K562 (cell line): ENCODE data around the gene TMEM143. TPM values are rescaled to one million over a fixed set of nuclear protein-coding genes. Genes with fewer than 3 reads are reported as not detected.

ENCODE experiments used
- ATAC-seq: fragments of 200-7000 bp; cut with Tn5 transposase; 3 replicates; pipeline ENCODE4 v1.9.1; 2020; ENCODE audit warnings: moderate library complexity
- BruUV-seq: library from RNA; stranded (reverse); fragments of 400-500 nt; replicated peaks from 2 replicates; lab custom pipeline; 2021; lab: Mats Ljungman, UMichigan
- CTCF ChIA-PET: fragments of 300-600 bp; formaldehyde crosslinking; extraction: SDS; loops from one replicate; lab custom pipeline; 2021; ENCODE audit warnings: low intra/inter-chr PET ratio; lab: Yijun Ruan, JAX
- POLR2A ChIA-PET: fragments of 300-600, 350-650 bp; sonication (Branson Sonifier 250); formaldehyde crosslinking; extraction: SDS; loops from one replicate; lab custom pipeline; 2021; ENCODE audit warnings: antibody characterized with exemption, inconsistent platforms; lab: Yijun Ruan, JAX
- DNase-seq, 4 experiments: peaks; one replicate each; pipeline versions ENCODE4 v3.0.0 to v3.0.0-alpha.2; 2011 to 2018; ENCODE audit warnings: low spot score in 3 of 4, mixed read lengths in 3 of 4; ENCODE audit errors: extremely low read depth in 1 of 4
- FAIRE-seq: peaks from 2 replicates; lab custom pipeline; 2011; peaks lifted over from hg19 to GRCh38; lab: Jason Lieb, UNC
- H2AFZ ChIP-seq: 2 replicates; pipeline ENCODE4 v1.6.0; 2011; ENCODE audit warnings: low read depth, low read length, control low read depth, inconsistent platforms
- H3K27ac ChIP-seq: fragments of 200-600 bp; 3 replicates; pipeline ENCODE4 v1.8.0; 2011; ENCODE audit warnings: low read depth, mild to moderate bottlenecking, control low read depth, inconsistent platforms, low read length, moderate library complexity, mixed read lengths; ENCODE audit errors: extremely low read depth
- H3K27me3 ChIP-seq, 2 experiments: fragments of 300-600 bp in 1 of 2; 2 replicates in 1 of 2; 3 replicates in 1 of 2; pipeline versions ENCODE4 v1.6.0 to v1.8.0; 2011; ENCODE audit warnings: inconsistent platforms in 2 of 2, low read length in 2 of 2, mild to moderate bottlenecking in 1 of 2, mixed read lengths in 1 of 2, moderate library complexity in 1 of 2; ENCODE audit not compliant: control insufficient read depth in 2 of 2, insufficient read depth in 2 of 2
- H3K36me3 ChIP-seq: fragments of 300-600 bp; 3 replicates; pipeline ENCODE4 v1.8.0; 2011; ENCODE audit warnings: mild to moderate bottlenecking, low read length, inconsistent platforms; ENCODE audit not compliant: control insufficient read depth, insufficient read depth
- H3K4me1 ChIP-seq, 2 experiments: fragments of 200-600 bp in 1 of 2; replicated peaks in 1 of 2; 2 replicates in 1 of 2; 3 replicates in 1 of 2; pipeline versions ENCODE4 v1.5.1 to v1.8.0; 2011; ENCODE audit warnings: inconsistent platforms in 2 of 2, low read length in 2 of 2, mild to moderate bottlenecking in 1 of 2, mixed read lengths in 1 of 2, moderate library complexity in 1 of 2; ENCODE audit not compliant: control insufficient read depth in 2 of 2, insufficient read depth in 2 of 2
- H3K4me2 ChIP-seq: 2 replicates; pipeline ENCODE4 v1.6.1; 2011; ENCODE audit warnings: low read length, control low read depth, inconsistent platforms, mixed read lengths; ENCODE audit not compliant: insufficient read depth
- H3K4me3 ChIP-seq: fragments of 200-600 bp; sonication (generic), shearing (Covaris generic); 2 replicates; pipeline ENCODE4 v1.5.1; 2016; ENCODE audit warnings: control low read depth, inconsistent platforms
- H3K79me2 ChIP-seq: fragments of 200-600 bp; 3 replicates; pipeline ENCODE4 v1.8.0; 2011; ENCODE audit warnings: low read length, inconsistent platforms; ENCODE audit not compliant: control insufficient read depth, insufficient read depth
- H3K9ac ChIP-seq, 2 experiments: 2 replicates each; pipeline versions ENCODE4 v1.6.0 to v1.6.1; 2011; ENCODE audit warnings: low read depth in 2 of 2, low read length in 2 of 2, control low read depth in 1 of 2, inconsistent platforms in 1 of 2, mild to moderate bottlenecking in 1 of 2, mixed read lengths in 1 of 2; ENCODE audit not compliant: insufficient read depth in 1 of 2
- H3K9me1 ChIP-seq: one replicate; pipeline ENCODE4 v1.6.0; 2011; ENCODE audit warnings: inconsistent platforms, mild to moderate bottlenecking, low read length, moderate library complexity; ENCODE audit not compliant: control insufficient read depth, insufficient read depth
- H3K9me3 ChIP-seq: replicated peaks from 2 replicates; pipeline ENCODE4 v1.5.1; 2011; ENCODE audit warnings: low read depth, low read length, inconsistent platforms; ENCODE audit not compliant: control insufficient read depth, insufficient read depth
- H4K20me1 ChIP-seq: replicated peaks from 2 replicates; pipeline ENCODE4 v1.6.1; 2011; ENCODE audit warnings: low read length, inconsistent platforms, mixed read lengths; ENCODE audit not compliant: control insufficient read depth, insufficient read depth
- HBP1 ChIP-seq: fragments of 450-650 bp; formaldehyde crosslinking; IDR thresholded peaks from 2 replicates; pipeline ENCODE4 v1.4.0; 2022; ENCODE audit warnings: missing genetic modification characterization
- HNRNPL ChIP-seq: fragments of 200-400 bp; formaldehyde crosslinking; IDR thresholded peaks from 2 replicates; pipeline ENCODE4 v1.6.1; 2017; ENCODE audit warnings: low read depth, mild to moderate bottlenecking, low read length
- SMARCB1 ChIP-seq: IDR thresholded peaks from 2 replicates; pipeline ENCODE4 v1.6.1; 2011; ENCODE audit warnings: improper control_type of control experiment, low read depth; ENCODE audit not compliant: insufficient read length
- TFAM ChIP-seq: fragments of 250-450 bp; sonication (Bioruptor Pico); conservative IDR thresholded peaks from 2 replicates; pipeline ENCODE4 v1.5.0; 2021; ENCODE audit warnings: mild to moderate bottlenecking, moderate library complexity
- ZBTB7A ChIP-seq: IDR thresholded peaks from 2 replicates; pipeline ENCODE4 v1.6.1; 2011; ENCODE audit warnings: low read depth, mild to moderate bottlenecking, low read length, moderate library complexity, borderline replicate concordance; ENCODE audit not compliant: control insufficient read depth
- ZMIZ1 ChIP-seq, 2 experiments: fragments of 150-350 bp in 1 of 2; IDR thresholded peaks; 2 replicates each; pipeline ENCODE4 v1.6.1; 2012 to 2016; ENCODE audit warnings: low read depth in 2 of 2, low read length in 2 of 2, mild to moderate bottlenecking in 1 of 2, moderate library complexity in 1 of 2
- ZNF133 ChIP-seq: fragments of 250-450 bp; sonication (Bioruptor Pico); IDR thresholded peaks from 2 replicates; pipeline ENCODE4 v1.4.0; 2020; ENCODE audit warnings: mild to moderate bottlenecking
- ZNF764 ChIP-seq: fragments of 250-450 bp; sonication (Bioruptor Pico); IDR thresholded peaks from 2 replicates; pipeline ENCODE4 v1.4.0; 2020; ENCODE audit warnings: low read depth, mild to moderate bottlenecking, moderate library complexity
- WGBS: fragments of 100-300 bp; shearing (Covaris generic); methylation state at CpG from one replicate; pipeline ENCODE4 v1.1.6; 2016; ENCODE audit warnings: low coverage, mixed read lengths; ENCODE audit not compliant: insufficient coverage; ENCODE audit errors: missing lambda C conversion rate; 5-methylcytosine and 5-hydroxymethylcytosine counted together
- in situ Hi-C: fragments of 300-500 bp; cut with MboI; formaldehyde crosslinking; loops from 4 replicates; pipeline ENCODE4 v1.15.0; 2018; ENCODE audit warnings: inconsistent platforms, mixed read lengths
- intact Hi-C: fragments of 100-400 bp; cut with micrococcal nuclease; formaldehyde crosslinking; loops from 2 replicates; pipeline ENCODE4 v1.14.2; 2022
- polyA plus RNA-seq, 8 experiments: library from polyadenylated mRNA; depleted of rRNA in 4 of 8; stranded (reverse) in 5 of 8; unstranded in 3 of 8; fragments of >200 nt; fragmentation: Nextera tagmentation in 2 of 8; fragmentation: Illumina TruSeq in 1 of 8; extraction: Ambion mirVana in 2 of 8; extraction: Trizol in 1 of 8; gene quantifications; 2 replicates each; pipeline versions ENCODE4 v1.2.1 to v1.2.3, GENCODE V29; 2011 to 2014; ENCODE audit warnings: inconsistent platforms in 1 of 8, missing spikeins in 1 of 8
- total RNA-seq, 7 experiments: library from RNA; depleted of rRNA in 6 of 7; stranded (reverse); fragments of >200 nt in 6 of 7; fragmentation: Illumina TruSeq in 2 of 7; extraction: Trizol in 2 of 7; gene quantifications; 2 replicates each; pipeline versions ENCODE4 v1.2.1 to v1.2.3, GENCODE V29; 2011 to 2021; ENCODE audit warnings: low replicate concordance in 1 of 7

The TMEM143 gene
- total and polyA plus RNA-seq, 9 of the 15 experiments (the other 6 are each of a cell fraction or from before 2014, with no cell fraction given), result 0.66 to 8.8 (median 4.3) TPM

- no peaks in the 10 kb centered on the region for H3K9me1 ChIP-seq
- no peak overlapping the region for H3K9ac ChIP-seq
- H3K36me3 ChIP-seq, result no peaks in the 10 kb centered on the region
- 28% methylated on average over 7 of the region's 7 CpGs for WGBS
- H3K4me1 ChIP-seq, result no peaks in the 10 kb centered on the region; a peak in 1 of 5 replicates
- DNase-seq (no peak), ATAC-seq (no peak), FAIRE-seq (no peak)
- H3K9me3 ChIP-seq, result peaks cover 6% of the 10 kb centered on the region
- POLR2A ChIA-PET, result no interaction called here
- H4K20me1 ChIP-seq, result no peaks in the 10 kb centered on the region
- H3K79me2 ChIP-seq, result no peaks in the 10 kb centered on the region
- peaks cover 0 to 8% of the 10 kb centered on the region in 2 experiments; a peak in 2 of 5 replicates for H3K27me3 ChIP-seq
- in situ Hi-C loops, result no loop called here
- CTCF ChIA-PET, result no interaction called here
- H3K4me3 ChIP-seq, result no peak overlapping the region
- intact Hi-C loops, result no loop called here
- BruUV-seq, result no TSS peak
- no peak overlapping the region for H3K27ac ChIP-seq
- TF ChIP-seq ZMIZ1 (IDR thresholded peaks at IDR 0.05; ENCODE audit: low read depth in 2 of 2, low read length in 2 of 2), result no peak
- TF ChIP-seq HBP1 (CRISPR knock-in tag), result no peak
- TF ChIP-seq TFAM, result no peak
- TF ChIP-seq ZNF133 (CRISPR knock-in tag), result no peak
- TF ChIP-seq SMARCB1, result no peak
- no peak for TF ChIP-seq ZBTB7A
- no peak for TF ChIP-seq ZNF764 (CRISPR knock-in tag)
- TF ChIP-seq HNRNPL, result no peak
- no peak overlapping the region for H2AFZ ChIP-seq
- H3K4me2 ChIP-seq, result no peak overlapping the region
Observed at GRCh38 chr19:48283908-48284307, 79.8 kb downstream of the TMEM143 start.

Other genes with a start within 250 kb of the TMEM143 start
Only the 7 nearest of the 14 such genes appear.
- gene ZNF114, start 93.9 kb downstream of the TMEM143 start, total RNA-seq (2014; rRNA removed), result not detected in 2 replicates
- not detected in 2 replicates for gene ZNF114, start 93.9 kb downstream of the TMEM143 start, total RNA-seq (2014; rRNA removed; fragmentation: Illumina TruSeq; extraction: Trizol)
- gene ZNF114, start 93.9 kb downstream of the TMEM143 start, total RNA-seq (2015; rRNA removed; fragmentation: Illumina TruSeq; extraction: Trizol), result not detected in 2 replicates
- gene ZNF114, start 93.9 kb downstream of the TMEM143 start, total RNA-seq (2021), result not detected in 2 replicates
- gene ZNF114, start 93.9 kb downstream of the TMEM143 start, polyA plus RNA-seq (2011; rRNA removed), result not detected in 2 replicates
- gene ZNF114, start 93.9 kb downstream of the TMEM143 start, polyA plus RNA-seq (2014; fragmentation: Illumina TruSeq; extraction: Trizol), result not detected in 2 replicates
- not detected for gene ZNF114, start 93.9 kb downstream of the TMEM143 start, polyA plus RNA-seq (2014; fragmentation: Nextera tagmentation; extraction: Ambion mirVana)
- gene ZNF114, start 93.9 kb downstream of the TMEM143 start, polyA plus RNA-seq (2014; rRNA removed), result not detected in 2 replicates
- gene EMP3, start 38.4 kb downstream of the TMEM143 start, total RNA-seq (2014; rRNA removed), result 137 and 194 TPM in 2 replicates
- gene EMP3, start 38.4 kb downstream of the TMEM143 start, total RNA-seq (2014; rRNA removed; fragmentation: Illumina TruSeq; extraction: Trizol), result 184 and 204 TPM in 2 replicates
- 386 and 393 TPM in 2 replicates for gene EMP3, start 38.4 kb downstream of the TMEM143 start, total RNA-seq (2015; rRNA removed; fragmentation: Illumina TruSeq; extraction: Trizol)
- 296 and 321 TPM in 2 replicates for gene EMP3, start 38.4 kb downstream of the TMEM143 start, total RNA-seq (2021)
- 355 and 448 TPM in 2 replicates for gene EMP3, start 38.4 kb downstream of the TMEM143 start, polyA plus RNA-seq (2011; rRNA removed)
- 308 and 333 TPM in 2 replicates for gene EMP3, start 38.4 kb downstream of the TMEM143 start, polyA plus RNA-seq (2014; fragmentation: Illumina TruSeq; extraction: Trizol)
- gene EMP3, start 38.4 kb downstream of the TMEM143 start, polyA plus RNA-seq (2014; fragmentation: Nextera tagmentation; extraction: Ambion mirVana), result 100 to 1,000 TPM; 123 to 227 TPM
- 314 and 369 TPM in 2 replicates for gene EMP3, start 38.4 kb downstream of the TMEM143 start, polyA plus RNA-seq (2014; rRNA removed)
- gene SYNGR4, start 427 bp upstream of the TMEM143 start, total RNA-seq (2014; rRNA removed), result not detected in 2 replicates
- not detected in 2 replicates for gene SYNGR4, start 427 bp upstream of the TMEM143 start, total RNA-seq (2014; rRNA removed; fragmentation: Illumina TruSeq; extraction: Trizol)
- not detected in 2 replicates for gene SYNGR4, start 427 bp upstream of the TMEM143 start, total RNA-seq (2015; rRNA removed; fragmentation: Illumina TruSeq; extraction: Trizol)
- gene SYNGR4, start 427 bp upstream of the TMEM143 start, total RNA-seq (2021), result not detected in 2 replicates
- gene SYNGR4, start 427 bp upstream of the TMEM143 start, polyA plus RNA-seq (2011; rRNA removed), result 0.19 TPM in 1 of 2 replicates, not detected in the other
- gene SYNGR4, start 427 bp upstream of the TMEM143 start, polyA plus RNA-seq (2014; fragmentation: Illumina TruSeq; extraction: Trizol), result 0.28 TPM in 1 of 2 replicates, not detected in the other
- under 1 TPM in 1 of 2 experiments, not detected in 1; 0.14 TPM for gene SYNGR4, start 427 bp upstream of the TMEM143 start, polyA plus RNA-seq (2014; fragmentation: Nextera tagmentation; extraction: Ambion mirVana)
- 0.07 TPM in 1 of 2 replicates, not detected in the other for gene SYNGR4, start 427 bp upstream of the TMEM143 start, polyA plus RNA-seq (2014; rRNA removed)
- gene KDELR1, start 27.6 kb upstream of the TMEM143 start, total RNA-seq (2014; rRNA removed), result 54.2 and 66.1 TPM in 2 replicates
- 49.1 and 52.5 TPM in 2 replicates for gene KDELR1, start 27.6 kb upstream of the TMEM143 start, total RNA-seq (2014; rRNA removed; fragmentation: Illumina TruSeq; extraction: Trizol)
- gene KDELR1, start 27.6 kb upstream of the TMEM143 start, total RNA-seq (2015; rRNA removed; fragmentation: Illumina TruSeq; extraction: Trizol), result 58.5 and 60.6 TPM in 2 replicates
- gene KDELR1, start 27.6 kb upstream of the TMEM143 start, total RNA-seq (2021), result 133 and 138 TPM in 2 replicates
- gene KDELR1, start 27.6 kb upstream of the TMEM143 start, polyA plus RNA-seq (2011; rRNA removed), result 82.9 and 185 TPM in 2 replicates
- gene KDELR1, start 27.6 kb upstream of the TMEM143 start, polyA plus RNA-seq (2014; fragmentation: Illumina TruSeq; extraction: Trizol), result 165 and 185 TPM in 2 replicates
- 10 to 100 TPM in 1 of 2 experiments, 1 to 10 TPM in 1; 6.1 to 11.1 TPM for gene KDELR1, start 27.6 kb upstream of the TMEM143 start, polyA plus RNA-seq (2014; fragmentation: Nextera tagmentation; extraction: Ambion mirVana)
- 75.0 and 76.4 TPM in 2 replicates for gene KDELR1, start 27.6 kb upstream of the TMEM143 start, polyA plus RNA-seq (2014; rRNA removed)
- 4.7 and 5.3 TPM in 2 replicates for gene GRIN2D, start 29.7 kb upstream of the TMEM143 start, total RNA-seq (2014; rRNA removed)
- gene GRIN2D, start 29.7 kb upstream of the TMEM143 start, total RNA-seq (2014; rRNA removed; fragmentation: Illumina TruSeq; extraction: Trizol), result 0.86 and 0.98 TPM in 2 replicates
- gene GRIN2D, start 29.7 kb upstream of the TMEM143 start, total RNA-seq (2015; rRNA removed; fragmentation: Illumina TruSeq; extraction: Trizol), result 1.8 and 2.7 TPM in 2 replicates
- gene GRIN2D, start 29.7 kb upstream of the TMEM143 start, total RNA-seq (2021), result 24.7 and 31.5 TPM in 2 replicates
- 0.95 and 2.5 TPM in 2 replicates for gene GRIN2D, start 29.7 kb upstream of the TMEM143 start, polyA plus RNA-seq (2011; rRNA removed)
- gene GRIN2D, start 29.7 kb upstream of the TMEM143 start, polyA plus RNA-seq (2014; fragmentation: Illumina TruSeq; extraction: Trizol), result 7.5 and 12.0 TPM in 2 replicates
- under 1 TPM; 0.32 to 0.55 TPM for gene GRIN2D, start 29.7 kb upstream of the TMEM143 start, polyA plus RNA-seq (2014; fragmentation: Nextera tagmentation; extraction: Ambion mirVana)
- gene GRIN2D, start 29.7 kb upstream of the TMEM143 start, polyA plus RNA-seq (2014; rRNA removed), result 5.3 and 5.6 TPM in 2 replicates
- 44.0 and 48.7 TPM in 2 replicates for gene GRWD1, start 82.0 kb upstream of the TMEM143 start, total RNA-seq (2014; rRNA removed)
- 20.4 and 21.2 TPM in 2 replicates for gene GRWD1, start 82.0 kb upstream of the TMEM143 start, total RNA-seq (2014; rRNA removed; fragmentation: Illumina TruSeq; extraction: Trizol)
- gene GRWD1, start 82.0 kb upstream of the TMEM143 start, total RNA-seq (2015; rRNA removed; fragmentation: Illumina TruSeq; extraction: Trizol), result 47.2 and 50.6 TPM in 2 replicates
- gene GRWD1, start 82.0 kb upstream of the TMEM143 start, total RNA-seq (2021), result 87.2 and 88.2 TPM in 2 replicates
- 22.2 and 22.4 TPM in 2 replicates for gene GRWD1, start 82.0 kb upstream of the TMEM143 start, polyA plus RNA-seq (2011; rRNA removed)
- gene GRWD1, start 82.0 kb upstream of the TMEM143 start, polyA plus RNA-seq (2014; fragmentation: Illumina TruSeq; extraction: Trizol), result 24.5 and 44.3 TPM in 2 replicates
- gene GRWD1, start 82.0 kb upstream of the TMEM143 start, polyA plus RNA-seq (2014; fragmentation: Nextera tagmentation; extraction: Ambion mirVana), result 1 to 10 TPM; 1.5 to 2.6 TPM
- 51.4 and 55.4 TPM in 2 replicates for gene GRWD1, start 82.0 kb upstream of the TMEM143 start, polyA plus RNA-seq (2014; rRNA removed)
- 0.18 and 0.41 TPM in 2 replicates for gene KCNJ14, start 91.6 kb upstream of the TMEM143 start, total RNA-seq (2014; rRNA removed)
- gene KCNJ14, start 91.6 kb upstream of the TMEM143 start, total RNA-seq (2014; rRNA removed; fragmentation: Illumina TruSeq; extraction: Trizol), result 0.45 and 0.47 TPM in 2 replicates
- 0.76 and 0.94 TPM in 2 replicates for gene KCNJ14, start 91.6 kb upstream of the TMEM143 start, total RNA-seq (2015; rRNA removed; fragmentation: Illumina TruSeq; extraction: Trizol)
- 1.4 and 1.6 TPM in 2 replicates for gene KCNJ14, start 91.6 kb upstream of the TMEM143 start, total RNA-seq (2021)
- 0.54 and 0.74 TPM in 2 replicates for gene KCNJ14, start 91.6 kb upstream of the TMEM143 start, polyA plus RNA-seq (2011; rRNA removed)
- 0.46 and 0.49 TPM in 2 replicates for gene KCNJ14, start 91.6 kb upstream of the TMEM143 start, polyA plus RNA-seq (2014; fragmentation: Illumina TruSeq; extraction: Trizol)
- under 1 TPM; 0.15 to 0.38 TPM for gene KCNJ14, start 91.6 kb upstream of the TMEM143 start, polyA plus RNA-seq (2014; fragmentation: Nextera tagmentation; extraction: Ambion mirVana)
- 0.59 and 1.2 TPM in 2 replicates for gene KCNJ14, start 91.6 kb upstream of the TMEM143 start, polyA plus RNA-seq (2014; rRNA removed)